CD4-positive, alpha-beta T cell treated with Interleukin-2 at 100 ng/mL for 4 hours (primary cell): Measurements from ENCODE around the gene LDLRAD1.
"Not testable (repeated sequence)": the region's sequence is repeated elsewhere in the genome, so short reads cannot be mapped to it uniquely, and the experiment has no call there.

Experiments
- DNase-seq: peaks from one replicate; pipeline ENCODE4 v3.0.0-alpha.2; 2020; ENCODE audit warnings: low spot score

The LDLRAD1 gene

GRCh38 chr1:53992085-53992874 lies 25.7 kb downstream of the LDLRAD1 start:
- no peak for DNase-seq

DNA sequence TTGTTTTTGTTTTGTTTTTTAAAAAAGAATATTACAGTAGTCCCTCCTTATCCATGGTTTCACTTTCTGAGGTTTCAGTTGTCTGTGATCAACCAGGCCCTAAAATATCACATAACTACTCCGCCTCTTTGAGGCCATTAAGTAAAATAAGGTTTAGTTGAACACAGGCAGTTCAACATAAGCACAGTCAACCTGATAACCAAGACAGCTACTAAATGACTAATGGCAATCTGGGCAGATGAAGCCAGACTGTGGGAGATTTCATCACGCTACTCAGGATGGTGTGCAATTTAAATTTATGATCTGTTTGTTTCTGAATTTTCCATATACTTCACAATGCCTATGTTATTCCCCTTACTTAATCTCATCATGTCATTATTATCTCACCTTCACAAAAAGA lies 30.1 kb downstream of the LDLRAD1 start:
- DNase-seq, result no peak

- DNase-seq, result no peak
Measured at GRCh38 chr1:53986458-53986857, 31.5 kb downstream of the LDLRAD1 start.

GRCh38 chr1:53984726-53985125 lies 33.3 kb downstream of the LDLRAD1 start:
- DNase-seq, result no peak

GRCh38 chr1:53982763-53983104 lies 35.3 kb downstream of the LDLRAD1 start:
- no peak for DNase-seq

GRCh38 chr1:53982034-53982762 lies 35.8 kb downstream of the LDLRAD1 start:
- DNase-seq, result no peak

- DNase-seq, result no peak
Measured at GRCh38 chr1:53981220-53981619, 36.8 kb downstream of the LDLRAD1 start.

- no peak for DNase-seq
Measured at GRCh38 chr1:53979712-53980450, 38.1 kb downstream of the LDLRAD1 start.

DNA sequence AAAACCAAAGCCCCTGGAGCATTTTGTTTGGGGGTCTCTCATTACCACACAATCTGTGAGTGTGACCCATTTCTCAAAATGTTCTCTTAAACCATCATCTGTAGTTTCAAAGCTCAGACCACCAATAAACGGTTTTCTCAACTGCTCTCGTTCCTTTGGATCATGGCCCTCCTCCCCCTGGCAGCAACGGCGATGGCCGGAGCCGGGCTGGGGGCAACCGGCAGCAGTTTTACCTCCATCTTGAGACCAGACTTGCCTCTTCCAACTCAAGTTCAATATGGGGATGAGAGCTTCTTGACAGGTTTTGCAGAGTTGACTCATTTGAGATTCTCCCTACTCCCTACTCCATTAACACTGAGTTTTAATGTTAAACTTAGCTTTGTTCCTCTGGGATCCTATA lies 42.1 kb downstream of the LDLRAD1 start:
- no peak for DNase-seq

DNA sequence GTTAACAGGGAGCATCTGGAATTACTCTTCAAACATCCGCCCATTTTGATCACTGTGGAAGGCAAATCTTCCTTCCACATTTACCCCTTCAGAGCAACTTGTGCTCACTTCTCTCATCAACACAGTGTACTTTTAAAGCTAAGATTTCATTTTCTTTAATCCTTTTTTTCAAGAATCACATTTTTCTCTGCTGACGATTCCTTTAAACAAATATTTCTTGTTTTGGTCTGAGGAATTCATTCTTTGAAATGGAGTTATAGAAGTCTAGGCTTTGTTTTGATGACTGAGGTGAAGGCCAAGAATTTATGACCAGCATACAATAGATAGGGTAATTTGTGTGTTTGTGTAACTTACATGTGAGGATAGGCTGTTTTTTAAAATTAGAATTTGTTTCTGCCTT lies 46.3 kb downstream of the LDLRAD1 start:
- no peak for DNase-seq

DNA sequence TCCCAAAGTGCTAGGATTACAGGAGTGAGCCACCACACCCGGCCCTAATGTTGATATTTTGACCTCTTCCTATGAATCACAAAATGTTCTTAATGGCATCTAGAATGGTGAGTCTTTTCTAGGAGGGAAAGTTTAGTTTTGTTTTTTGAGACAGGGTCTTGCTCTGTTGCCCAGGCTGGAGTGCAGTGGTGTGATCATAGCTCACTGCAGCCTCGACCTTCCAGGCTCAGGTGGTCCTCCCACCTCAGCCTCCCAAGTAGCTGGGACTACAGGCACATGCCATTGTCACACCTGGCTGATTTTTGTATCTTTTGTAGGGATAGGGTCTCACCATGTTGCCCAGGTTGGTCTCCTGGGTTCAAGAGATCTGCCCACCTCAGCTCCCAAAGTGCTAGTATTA lies 48.7 kb downstream of the LDLRAD1 start:
- DNase-seq, result not testable (repeated sequence)

GRCh38 chr1:53968125-53968513 lies 49.9 kb downstream of the LDLRAD1 start:
- no peak for DNase-seq

DNA sequence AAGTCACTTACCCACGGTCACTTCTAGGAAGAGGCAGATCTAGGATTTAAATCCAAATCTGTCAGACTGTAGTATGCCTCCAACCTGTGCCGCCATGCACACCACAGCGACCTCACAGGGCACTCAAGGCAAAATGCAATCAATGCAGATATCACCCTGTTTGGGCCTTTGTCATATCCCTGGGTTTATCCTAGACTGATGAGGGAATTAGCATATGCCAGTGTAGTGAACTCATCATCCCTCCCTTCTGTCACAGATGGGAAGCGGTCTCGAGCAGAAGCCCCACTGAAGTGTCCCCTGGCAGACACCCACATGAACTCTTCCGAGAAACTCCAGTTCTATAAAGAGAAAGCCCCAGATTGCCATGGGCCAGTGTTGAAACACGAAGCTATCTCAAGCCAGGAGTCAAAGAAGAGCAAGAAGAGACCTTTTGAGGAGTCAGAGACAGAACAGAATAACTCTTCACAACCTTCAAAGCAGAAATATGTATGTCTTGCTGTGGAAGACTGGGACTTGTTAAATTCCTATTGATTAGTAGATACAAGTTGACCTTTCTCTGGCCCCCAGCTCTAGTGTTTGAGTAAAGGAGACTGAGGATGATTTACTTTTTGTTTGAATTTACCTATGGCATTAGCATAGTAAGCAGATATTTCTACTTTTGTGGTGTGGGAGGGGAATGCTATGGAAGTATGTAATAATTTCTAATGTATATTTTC lies 50.4 kb downstream of the LDLRAD1 start:
- no peak for DNase-seq

GRCh38 chr1:53966794-53967193 lies 51.2 kb downstream of the LDLRAD1 start:
- DNase-seq, result no peak

GRCh38 chr1:53964109-53964508 lies 53.9 kb downstream of the LDLRAD1 start:
- no peak for DNase-seq

DNA sequence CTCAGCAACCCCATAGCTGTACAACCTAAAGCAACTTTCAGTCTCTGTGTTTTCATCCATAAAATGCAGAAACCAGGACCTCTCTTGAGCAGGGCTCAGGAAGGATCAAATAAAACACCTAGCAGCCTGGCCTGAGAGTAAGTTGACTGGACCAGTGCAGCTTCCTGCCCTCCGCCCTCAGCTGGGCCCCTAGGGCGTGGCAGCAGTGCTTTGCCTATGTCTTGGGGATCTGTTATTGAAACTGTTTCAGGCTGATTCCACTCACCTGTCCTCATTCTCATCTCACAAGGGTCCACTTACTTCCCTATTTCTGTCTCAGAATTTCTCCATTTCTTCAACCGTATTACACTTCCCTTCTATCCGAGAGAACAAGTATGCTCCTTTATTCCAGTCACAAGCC lies 54.5 kb downstream of the LDLRAD1 start:
- DNase-seq, result no peak

- DNase-seq, result no peak
Measured at GRCh38 chr1:53962395-53962794, 55.6 kb downstream of the LDLRAD1 start.

DNA sequence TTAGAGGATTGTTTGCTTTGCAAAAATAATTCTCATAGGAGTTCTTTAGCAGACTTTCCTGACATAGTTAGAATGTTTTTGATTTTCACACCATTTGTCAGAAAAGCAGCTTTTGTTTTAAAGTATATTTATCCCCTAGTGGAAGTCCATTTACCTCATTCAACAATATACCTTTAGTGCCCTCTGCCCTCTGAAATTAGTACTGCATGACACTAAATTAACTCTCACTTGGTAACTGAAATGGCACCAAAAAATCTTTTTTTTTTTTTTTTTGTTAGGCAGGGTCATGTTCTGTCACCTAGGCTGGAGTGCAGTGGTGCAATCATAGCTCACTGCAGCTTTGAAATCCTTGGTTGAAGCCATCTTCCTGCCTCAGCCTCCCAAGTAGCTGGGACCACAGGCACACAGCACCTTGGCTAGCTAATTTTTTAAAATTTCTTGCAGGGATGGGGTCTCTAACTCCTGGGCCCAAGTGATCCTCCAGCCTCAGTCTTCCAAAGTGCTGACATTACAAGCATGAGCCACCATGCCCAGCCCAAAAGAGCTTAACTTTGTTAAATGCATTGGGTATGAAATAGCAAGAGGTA lies 58.2 kb downstream of the LDLRAD1 start:
- peak; percentile 64 for DNase-seq
